ENCODE data around the gene PLPP2.

The PLPP2 gene

GRCh38 chr19:313988-314815 is 23.0 kb upstream of the PLPP2 start:
- H3K9me3 ChIP-seq (ENCODE audit: control insufficient read depth, insufficient read depth, low read length) = no peaks in the 10 kb centered on the region
- H3K36me3 ChIP-seq (ENCODE audit: control insufficient read depth, insufficient read depth, low read length) = peaks cover 62% of the 10 kb centered on the region
- no peak overlapping the region for H3K9ac ChIP-seq (ENCODE audit: low read depth, low read length)
- H3K27ac ChIP-seq (ENCODE audit: low read depth, low read length) = no peak overlapping the region
- no peaks in the 10 kb centered on the region for H3K4me1 ChIP-seq (ENCODE audit: control insufficient read depth, insufficient read depth, low read length)
- no peaks in the 10 kb centered on the region for H3K27me3 ChIP-seq (ENCODE audit: control insufficient read depth, insufficient read depth, low read length)
- H3K4me3 ChIP-seq (ENCODE audit: low read depth, low read length) = no peak overlapping the region

GRCh38 chr19:313169-313987 is 22.2 kb upstream of the PLPP2 start:
- Histone ChIP-seq H3K4me3 (ENCODE audit: low read depth, low read length) (no peak overlapping the region), H3K27me3 (ENCODE audit: control insufficient read depth, insufficient read depth, low read length) (no peaks in the 10 kb centered on the region), H3K9ac (ENCODE audit: low read depth, low read length) (no peak overlapping the region), H3K27ac (ENCODE audit: low read depth, low read length) (no peak overlapping the region), H3K36me3 (ENCODE audit: control insufficient read depth, insufficient read depth, low read length) (peaks cover 70% of the 10 kb centered on the region), H3K9me3 (ENCODE audit: control insufficient read depth, insufficient read depth, low read length) (no peaks in the 10 kb centered on the region), H3K4me1 (ENCODE audit: control insufficient read depth, insufficient read depth, low read length) (no peaks in the 10 kb centered on the region)

GRCh38 chr19:311813-312261 is 20.6 kb upstream of the PLPP2 start:
- H3K36me3 ChIP-seq (ENCODE audit: control insufficient read depth, insufficient read depth, low read length) = peaks cover 77% of the 10 kb centered on the region
- H3K4me1 ChIP-seq (ENCODE audit: control insufficient read depth, insufficient read depth, low read length) = no peaks in the 10 kb centered on the region
- H3K4me3 ChIP-seq (ENCODE audit: low read depth, low read length) = no peak overlapping the region
- H3K9me3 ChIP-seq (ENCODE audit: control insufficient read depth, insufficient read depth, low read length) = no peaks in the 10 kb centered on the region
- H3K27me3 ChIP-seq (ENCODE audit: control insufficient read depth, insufficient read depth, low read length) = no peaks in the 10 kb centered on the region
- H3K9ac ChIP-seq (ENCODE audit: low read depth, low read length) = no peak overlapping the region
- no peak overlapping the region for H3K27ac ChIP-seq (ENCODE audit: low read depth, low read length)

GRCh38 chr19:310781-311496 is 19.7 kb upstream of the PLPP2 start:
- no peak overlapping the region for H3K27ac ChIP-seq (ENCODE audit: low read depth, low read length)
- H3K9ac ChIP-seq (ENCODE audit: low read depth, low read length) = no peak overlapping the region
- peaks cover 79% of the 10 kb centered on the region for H3K36me3 ChIP-seq (ENCODE audit: control insufficient read depth, insufficient read depth, low read length)
- no peaks in the 10 kb centered on the region for H3K27me3 ChIP-seq (ENCODE audit: control insufficient read depth, insufficient read depth, low read length)
- no peak overlapping the region for H3K4me3 ChIP-seq (ENCODE audit: low read depth, low read length)
- H3K4me1 ChIP-seq (ENCODE audit: control insufficient read depth, insufficient read depth, low read length) = no peaks in the 10 kb centered on the region
- H3K9me3 ChIP-seq (ENCODE audit: control insufficient read depth, insufficient read depth, low read length) = no peaks in the 10 kb centered on the region

GRCh38 chr19:310141-310651 is 19.0 kb upstream of the PLPP2 start:
- Histone ChIP-seq H3K27ac (ENCODE audit: low read depth, low read length) (no peak overlapping the region), H3K9ac (ENCODE audit: low read depth, low read length) (no peak overlapping the region), H3K27me3 (ENCODE audit: control insufficient read depth, insufficient read depth, low read length) (no peaks in the 10 kb centered on the region), H3K36me3 (ENCODE audit: control insufficient read depth, insufficient read depth, low read length) (peaks cover 79% of the 10 kb centered on the region), H3K9me3 (ENCODE audit: control insufficient read depth, insufficient read depth, low read length) (no peaks in the 10 kb centered on the region), H3K4me3 (ENCODE audit: low read depth, low read length) (no peak overlapping the region), H3K4me1 (ENCODE audit: control insufficient read depth, insufficient read depth, low read length) (no peaks in the 10 kb centered on the region)

GRCh38 chr19:309206-309565 is 18.0 kb upstream of the PLPP2 start:
- H3K4me1 ChIP-seq (ENCODE audit: control insufficient read depth, insufficient read depth, low read length) = no peaks in the 10 kb centered on the region
- H3K36me3 ChIP-seq (ENCODE audit: control insufficient read depth, insufficient read depth, low read length) = peaks cover 82% of the 10 kb centered on the region
- no peak overlapping the region for H3K27ac ChIP-seq (ENCODE audit: low read depth, low read length)
- no peaks in the 10 kb centered on the region for H3K27me3 ChIP-seq (ENCODE audit: control insufficient read depth, insufficient read depth, low read length)
- H3K4me3 ChIP-seq (ENCODE audit: low read depth, low read length) = no peak overlapping the region
- H3K9ac ChIP-seq (ENCODE audit: low read depth, low read length) = no peak overlapping the region
- H3K9me3 ChIP-seq (ENCODE audit: control insufficient read depth, insufficient read depth, low read length) = no peaks in the 10 kb centered on the region

- no peak overlapping the region for H3K27ac ChIP-seq (ENCODE audit: low read depth, low read length)
- H3K4me3 ChIP-seq (ENCODE audit: low read depth, low read length) = no peak overlapping the region
- H3K9me3 ChIP-seq (ENCODE audit: control insufficient read depth, insufficient read depth, low read length) = no peaks in the 10 kb centered on the region
- no peaks in the 10 kb centered on the region for H3K4me1 ChIP-seq (ENCODE audit: control insufficient read depth, insufficient read depth, low read length)
- H3K27me3 ChIP-seq (ENCODE audit: control insufficient read depth, insufficient read depth, low read length) = no peaks in the 10 kb centered on the region
- peaks cover 77% of the 10 kb centered on the region for H3K36me3 ChIP-seq (ENCODE audit: control insufficient read depth, insufficient read depth, low read length)
- no peak overlapping the region for H3K9ac ChIP-seq (ENCODE audit: low read depth, low read length)
Measured at GRCh38 chr19:308471-309205, 17.4 kb upstream of the PLPP2 start.

- Histone ChIP-seq H3K36me3 (ENCODE audit: control insufficient read depth, insufficient read depth, low read length) (peaks cover 70% of the 10 kb centered on the region), H3K4me1 (ENCODE audit: control insufficient read depth, insufficient read depth, low read length) (no peaks in the 10 kb centered on the region)
Measured at GRCh38 chr19:307793-308420, 16.7 kb upstream of the PLPP2 start.

GRCh38 chr19:307111-307531 is 15.9 kb upstream of the PLPP2 start:
- H3K9me3 ChIP-seq (ENCODE audit: control insufficient read depth, insufficient read depth, low read length) = no peaks in the 10 kb centered on the region

More at GRCh38 chr19:307793-308420, 16.7 kb upstream of the PLPP2 start:
- no peak overlapping the region for H3K9ac ChIP-seq (ENCODE audit: low read depth, low read length)
- H3K9me3 ChIP-seq (ENCODE audit: control insufficient read depth, insufficient read depth, low read length) = no peaks in the 10 kb centered on the region
- no peak overlapping the region for H3K27ac ChIP-seq (ENCODE audit: low read depth, low read length)
- no peak overlapping the region for H3K4me3 ChIP-seq (ENCODE audit: low read depth, low read length)
- no peaks in the 10 kb centered on the region for H3K27me3 ChIP-seq (ENCODE audit: control insufficient read depth, insufficient read depth, low read length)

More at GRCh38 chr19:307111-307531, 15.9 kb upstream of the PLPP2 start:
- H3K36me3 ChIP-seq (ENCODE audit: control insufficient read depth, insufficient read depth, low read length) = peaks cover 71% of the 10 kb centered on the region
- H3K4me1 ChIP-seq (ENCODE audit: control insufficient read depth, insufficient read depth, low read length) = no peaks in the 10 kb centered on the region
- H3K9ac ChIP-seq (ENCODE audit: low read depth, low read length) = no peak overlapping the region
- no peak overlapping the region for H3K4me3 ChIP-seq (ENCODE audit: low read depth, low read length)
- H3K27ac ChIP-seq (ENCODE audit: low read depth, low read length) = no peak overlapping the region
- no peaks in the 10 kb centered on the region for H3K27me3 ChIP-seq (ENCODE audit: control insufficient read depth, insufficient read depth, low read length)

Data from HUES48 (cell line).